Naive thymus-derived CD8-positive, alpha-beta T cell (primary cell): ENCODE measurements around the gene TRPC6. TPM values are rescaled to one million over a fixed set of nuclear protein-coding genes. Genes with fewer than 3 reads are reported as not detected.

Experiments used
- ATAC-seq, 2 donors: fragments of 150-1000 bp; cut with Tn5 transposase in 1 of 2; sonication (Bioruptor Pico), chemical (Tn5 transposase) in 1 of 2; 1 replicate in 1 of 2; 2 replicates in 1 of 2; pipeline ENCODE4 v1.10.0; 2021; ENCODE audit warnings: mild to moderate bottlenecking in 2 of 2, moderate library complexity in 2 of 2
- POLR2A ChIA-PET: fragments of 350-600 bp; sonication (Branson Sonifier 250); formaldehyde crosslinking; loops from one replicate; lab custom pipeline; 2021; ENCODE audit warnings: antibody characterized with exemption; lab: Charles Lee
- DNase-seq, 10 donors: peaks; one replicate each; pipeline versions ENCODE4 v3.0.0 to v3.0.0-alpha.2; 2020 to 2022
- H3K27ac Mint-ChIP-seq, 10 donors: one replicate each; pipeline ENCODE4 v1.8.0; 2020 to 2022; ENCODE audit warnings: mild to moderate bottlenecking in 10 of 10, mixed read lengths in 10 of 10, moderate library complexity in 4 of 10, inconsistent platforms in 1 of 10
- H3K27me3 Mint-ChIP-seq, 5 donors: one replicate each; pipeline ENCODE4 v1.8.0; 2021 to 2022; ENCODE audit warnings: mixed read lengths in 5 of 5
- H3K36me3 Mint-ChIP-seq, 3 donors: one replicate each; pipeline ENCODE4 v1.8.0; 2020 to 2022; ENCODE audit warnings: mixed read lengths in 3 of 3, mild to moderate bottlenecking in 2 of 3, inconsistent platforms in 1 of 3
- H3K4me1 Mint-ChIP-seq, 4 donors: one replicate each; pipeline ENCODE4 v1.8.0; 2021 to 2022; ENCODE audit warnings: mixed read lengths in 4 of 4
- H3K4me3 Mint-ChIP-seq, 10 donors: one replicate each; pipeline ENCODE4 v1.8.0; 2020 to 2022; ENCODE audit warnings: mild to moderate bottlenecking in 10 of 10, mixed read lengths in 10 of 10, moderate library complexity in 6 of 10, inconsistent platforms in 1 of 10
- H3K9me3 Mint-ChIP-seq, 9 donors: one replicate each; pipeline ENCODE4 v1.8.0; 2020 to 2022; ENCODE audit warnings: mixed read lengths in 9 of 9, mild to moderate bottlenecking in 3 of 9, inconsistent platforms in 1 of 9, moderate library complexity in 1 of 9
- polyA plus RNA-seq, 3 donors: library from polyadenylated mRNA; unstranded; fragments of 300-500 nt; fragmentation: Illumina TruSeq; gene quantifications; one replicate each; pipeline ENCODE4 v1.2.3, GENCODE V29; 2021
- total RNA-seq, 8 experiments: library from RNA in 2 of 8; stranded (reverse) in 2 of 8; gene quantifications; one replicate each; pipeline ENCODE4 v1.2.3 and lab custom pipeline; 2021 to 2026

The TRPC6 gene
- total and polyA plus RNA-seq, 5 experiments from 2014 or later, result not detected

- Mint-ChIP-seq H3K27ac (no peak overlapping the region), H3K4me1 (peaks cover 0 to 1% (median 0%) of the 10 kb centered on the region in 4 donors), H3K9me3 (peaks cover 0 to 16% (median 7%) of the 10 kb centered on the region in 9 donors), H3K27me3 (peaks cover 0 to 3% (median 0%) of the 10 kb centered on the region in 5 donors), H3K36me3 (peaks cover 0 to 3% (median 0%) of the 10 kb centered on the region in 3 donors), H3K4me3 (no peak overlapping the region)
- ATAC-seq (no peak), DNase-seq (no peak)
- POLR2A ChIA-PET, result no interaction called here
These were observed 72.7 kb downstream of the TRPC6 start for GRCh38 chr11:101511065-101511464.

GRCh38 chr11:101510591-101510990 is 73.2 kb downstream of the TRPC6 start:
- H3K4me3 Mint-ChIP-seq, result no peak overlapping the region
- DNase-seq (no peak), ATAC-seq (no peak)
- no peak overlapping the region for H3K27ac Mint-ChIP-seq
- H3K27me3 Mint-ChIP-seq, result peaks cover 0 to 3% (median 0%) of the 10 kb centered on the region in 5 donors
- H3K9me3 Mint-ChIP-seq, result peaks cover 0 to 16% (median 7%) of the 10 kb centered on the region in 9 donors
- H3K4me1 Mint-ChIP-seq, result peaks cover 0 to 1% (median 0%) of the 10 kb centered on the region in 4 donors
- peaks cover 0 to 3% (median 0%) of the 10 kb centered on the region in 3 donors for H3K36me3 Mint-ChIP-seq
- POLR2A ChIA-PET, result no interaction called here

- no peak for ATAC-seq
- POLR2A ChIA-PET, result no interaction called here
- Mint-ChIP-seq H3K27ac (no peak overlapping the region), H3K4me3 (no peak overlapping the region), H3K4me1 (peaks cover 0 to 1% (median 0%) of the 10 kb centered on the region in 4 donors), H3K9me3 (peaks cover 0 to 19% (median 7%) of the 10 kb centered on the region in 9 donors), H3K27me3 (peaks cover 0 to 3% (median 0%) of the 10 kb centered on the region in 5 donors), H3K36me3 (peaks cover 0 to 3% (median 0%) of the 10 kb centered on the region in 3 donors)
- DNase-seq, result no peak
These were observed 73.9 kb downstream of the TRPC6 start for GRCh38 chr11:101509922-101510321.

- peaks cover 0 to 3% (median 0%) of the 10 kb centered on the region in 5 donors for H3K27me3 Mint-ChIP-seq
- ATAC-seq (no peak), DNase-seq (no peak)
- peaks cover 0 to 1% (median 0%) of the 10 kb centered on the region in 4 donors for H3K4me1 Mint-ChIP-seq
- H3K36me3 Mint-ChIP-seq, result peaks cover 0 to 3% (median 0%) of the 10 kb centered on the region in 3 donors
- no peak overlapping the region for H3K27ac Mint-ChIP-seq
- peaks cover 0 to 19% (median 4%) of the 10 kb centered on the region in 9 donors for H3K9me3 Mint-ChIP-seq
- POLR2A ChIA-PET, result no interaction called here
- no peak overlapping the region for H3K4me3 Mint-ChIP-seq
These were observed 75.4 kb downstream of the TRPC6 start for GRCh38 chr11:101508370-101508769.

- H3K4me1 Mint-ChIP-seq, result no peaks in the 10 kb centered on the region
These were observed 84.9 kb downstream of the TRPC6 start for GRCh38 chr11:101498891-101499290.

GRCh38 chr11:101497291-101497690 is 86.5 kb downstream of the TRPC6 start:
- Mint-ChIP-seq H3K4me1 (no peaks in the 10 kb centered on the region), H3K27ac (no peak overlapping the region), H3K4me3 (no peak overlapping the region), H3K9me3 (peaks cover 0 to 12% (median 4%) of the 10 kb centered on the region in 9 donors), H3K36me3 (no peaks in the 10 kb centered on the region), H3K27me3 (no peaks in the 10 kb centered on the region)
- DNase-seq (no peak), ATAC-seq (no peak)
- POLR2A ChIA-PET, result no interaction called here

More at GRCh38 chr11:101498891-101499290, 84.9 kb downstream of the TRPC6 start:
- H3K27me3 Mint-ChIP-seq, result no peaks in the 10 kb centered on the region
- no peak overlapping the region for H3K4me3 Mint-ChIP-seq
- DNase-seq, result no peak
- no peak overlapping the region for H3K27ac Mint-ChIP-seq
- H3K9me3 Mint-ChIP-seq, result peaks cover 0 to 12% (median 2%) of the 10 kb centered on the region in 9 donors
- POLR2A ChIA-PET, result no interaction called here
- no peaks in the 10 kb centered on the region for H3K36me3 Mint-ChIP-seq
- ATAC-seq, result no peak

- H3K4me1 Mint-ChIP-seq, result no peaks in the 10 kb centered on the region
These were observed 96.0 kb downstream of the TRPC6 start for GRCh38 chr11:101487775-101488174.

GRCh38 chr11:101482556-101483124 is 101.2 kb downstream of the TRPC6 start:
- no peak overlapping the region for H3K27ac Mint-ChIP-seq
- peaks cover 0 to 9% (median 0%) of the 10 kb centered on the region in 9 donors for H3K9me3 Mint-ChIP-seq
- H3K4me3 Mint-ChIP-seq, result no peak overlapping the region
- no peaks in the 10 kb centered on the region for H3K36me3 Mint-ChIP-seq
- ATAC-seq, result no peak
- H3K4me1 Mint-ChIP-seq, result no peaks in the 10 kb centered on the region
- POLR2A ChIA-PET, result no interaction called here
- DNase-seq, result no peak
- peaks cover 0 to 2% (median 0%) of the 10 kb centered on the region in 5 donors for H3K27me3 Mint-ChIP-seq

More at GRCh38 chr11:101487775-101488174, 96.0 kb downstream of the TRPC6 start:
- H3K36me3 Mint-ChIP-seq, result no peaks in the 10 kb centered on the region
- POLR2A ChIA-PET, result no interaction called here
- H3K4me3 Mint-ChIP-seq, result no peak overlapping the region
- H3K27ac Mint-ChIP-seq, result no peak overlapping the region
- H3K9me3 Mint-ChIP-seq, result peaks cover 0 to 7% (median 3%) of the 10 kb centered on the region in 9 donors
- H3K27me3 Mint-ChIP-seq, result peaks cover 0 to 2% (median 0%) of the 10 kb centered on the region in 5 donors
- DNase-seq (no peak), ATAC-seq (no peak)

- DNase-seq, result no peak
- Mint-ChIP-seq H3K4me1 (no peaks in the 10 kb centered on the region), H3K4me3 (no peak overlapping the region), H3K9me3 (peaks cover 0 to 9% (median 0%) of the 10 kb centered on the region in 9 donors), H3K27ac (no peak overlapping the region), H3K36me3 (no peaks in the 10 kb centered on the region), H3K27me3 (no peaks in the 10 kb centered on the region)
- POLR2A ChIA-PET, result no interaction called here
- no peak for ATAC-seq
These were observed 105.0 kb downstream of the TRPC6 start for GRCh38 chr11:101478587-101479369.

- H3K4me3 Mint-ChIP-seq, result no peak overlapping the region
- no peak for DNase-seq
- no peak for ATAC-seq
- peaks cover 0 to 9% (median 0%) of the 10 kb centered on the region in 9 donors for H3K9me3 Mint-ChIP-seq
- H3K27me3 Mint-ChIP-seq, result no peaks in the 10 kb centered on the region
- no peaks in the 10 kb centered on the region for H3K36me3 Mint-ChIP-seq
- no peaks in the 10 kb centered on the region for H3K4me1 Mint-ChIP-seq
- POLR2A ChIA-PET, result no interaction called here
- H3K27ac Mint-ChIP-seq, result no peak overlapping the region
These were observed 105.9 kb downstream of the TRPC6 start for GRCh38 chr11:101477926-101478325.

GRCh38 chr11:101476191-101476590 is 107.6 kb downstream of the TRPC6 start:
- no peaks in the 10 kb centered on the region for H3K27me3 Mint-ChIP-seq

GRCh38 chr11:101475699-101476098 is 108.1 kb downstream of the TRPC6 start:
- Mint-ChIP-seq H3K4me1 (no peaks in the 10 kb centered on the region), H3K9me3 (peaks cover 0 to 9% (median 0%) of the 10 kb centered on the region in 9 donors), H3K4me3 (no peak overlapping the region), H3K27me3 (no peaks in the 10 kb centered on the region), H3K27ac (no peak overlapping the region), H3K36me3 (no peaks in the 10 kb centered on the region)
- no peak for ATAC-seq
- POLR2A ChIA-PET, result no interaction called here
- no peak for DNase-seq

More at GRCh38 chr11:101476191-101476590, 107.6 kb downstream of the TRPC6 start:
- peaks cover 0 to 9% (median 0%) of the 10 kb centered on the region in 9 donors for H3K9me3 Mint-ChIP-seq
- POLR2A ChIA-PET, result no interaction called here
- H3K36me3 Mint-ChIP-seq, result no peaks in the 10 kb centered on the region
- DNase-seq (no peak), ATAC-seq (no peak)
- no peak overlapping the region for H3K4me3 Mint-ChIP-seq
- H3K4me1 Mint-ChIP-seq, result no peaks in the 10 kb centered on the region
- H3K27ac Mint-ChIP-seq, result no peak overlapping the region

- DNase-seq (no peak), ATAC-seq (no peak)
- H3K27ac Mint-ChIP-seq, result no peak overlapping the region
- H3K27me3 Mint-ChIP-seq, result peaks cover 0 to 2% (median 0%) of the 10 kb centered on the region in 5 donors
- no peak overlapping the region for H3K4me3 Mint-ChIP-seq
- H3K36me3 Mint-ChIP-seq, result no peaks in the 10 kb centered on the region
- POLR2A ChIA-PET, result no interaction called here
- H3K4me1 Mint-ChIP-seq, result no peaks in the 10 kb centered on the region
- H3K9me3 Mint-ChIP-seq, result peaks cover 0 to 9% (median 0%) of the 10 kb centered on the region in 9 donors
These were observed 109.1 kb downstream of the TRPC6 start for GRCh38 chr11:101474666-101475065.
